ENCODE data around the gene CRYBG2. TPM values are rescaled to one million over a fixed set of nuclear protein-coding genes. Genes with fewer than 3 reads are reported as not detected.

Gene CRYBG2
- total RNA-seq, 1 donor from 2014 or later: 3.0 TPM

- peak overlapping the region; percentile 72 for H3K27ac Mint-ChIP-seq
- Histone ChIP-seq H3K9me3 (ENCODE audit: low read depth) (no peaks in the 10 kb centered on the region), H2AFZ (replicated peaks) (no peak overlapping the region), H3K9ac (no peak overlapping the region), H3K36me3 (no peaks in the 10 kb centered on the region), H3K4me2 (peak overlapping the region; percentile 88), H4K20me1 (ENCODE audit: low read depth) (peaks cover 11% of the 10 kb centered on the region), H3K4me1 (peaks cover 21% of the 10 kb centered on the region), H3F3A (ENCODE audit: low read depth) (peaks cover 56% of the 10 kb centered on the region), H3K4me3 (peak overlapping the region; percentile 76), H3K79me2 (ENCODE audit: low read depth) (peaks cover 23% of the 10 kb centered on the region), H3K27me3 (no peaks in the 10 kb centered on the region), H3K27ac (no peak overlapping the region)
- peak overlapping the region; percentile 90 for H3K4me3 Mint-ChIP-seq
- H3K9me3 Mint-ChIP-seq: no peaks in the 10 kb centered on the region
- TF ChIP-seq EZH2 (IDR thresholded peaks at IDR 0.05) (no peak), CTCF (IDR thresholded peaks at IDR 0.05) (no peak), EZH2phosphoT487 (IDR thresholded peaks at IDR 0.05) (no peak)
- DNase-seq (ENCODE audit: low spot score): peak; percentile 24
- H3K27me3 Mint-ChIP-seq (ENCODE audit: insufficient read depth, low read depth): peaks cover 6% of the 10 kb centered on the region
- peaks cover 30% of the 10 kb centered on the region for H3K36me3 Mint-ChIP-seq
- peaks cover 58% of the 10 kb centered on the region for H3K4me1 Mint-ChIP-seq
These were observed 75.0 kb downstream of the CRYBG2 start for GRCh38 chr1:26278724-26279455.

- Mint-ChIP-seq H3K9me3 (no peaks in the 10 kb centered on the region), H3K4me3 (peak overlapping the region; percentile 45), H3K4me1 (peaks cover 55% of the 10 kb centered on the region), H3K36me3 (peaks cover 30% of the 10 kb centered on the region), H3K27me3 (ENCODE audit: insufficient read depth, low read depth) (peaks cover 6% of the 10 kb centered on the region), H3K27ac (no peak overlapping the region)
- Histone ChIP-seq H3K9ac (no peak overlapping the region), H3K79me2 (ENCODE audit: low read depth) (peaks cover 23% of the 10 kb centered on the region), H3K4me3 (no peak overlapping the region), H4K20me1 (ENCODE audit: low read depth) (peaks cover 11% of the 10 kb centered on the region), H3K27ac (no peak overlapping the region), H2AFZ (replicated peaks) (no peak overlapping the region), H3K4me2 (no peak overlapping the region), H3K9me3 (ENCODE audit: low read depth) (no peaks in the 10 kb centered on the region), H3K4me1 (peaks cover 21% of the 10 kb centered on the region), H3F3A (ENCODE audit: low read depth) (peaks cover 56% of the 10 kb centered on the region), H3K27me3 (no peaks in the 10 kb centered on the region), H3K36me3 (no peaks in the 10 kb centered on the region)
- TF ChIP-seq CTCF (IDR thresholded peaks at IDR 0.05): no peak
- no peak for TF ChIP-seq EZH2 (IDR thresholded peaks at IDR 0.05)
- no peak for TF ChIP-seq EZH2phosphoT487 (IDR thresholded peaks at IDR 0.05)
- DNase-seq (ENCODE audit: low spot score): no peak
These were observed 75.6 kb downstream of the CRYBG2 start for GRCh38 chr1:26278303-26278702.

GRCh38 chr1:26277719-26278118 lies 76.2 kb downstream of the CRYBG2 start:
- no peak overlapping the region for H3K4me2 ChIP-seq
- H3K27ac Mint-ChIP-seq: no peak overlapping the region
- H3K4me1 Mint-ChIP-seq: peaks cover 51% of the 10 kb centered on the region
- H3K9me3 Mint-ChIP-seq: no peaks in the 10 kb centered on the region
- TF ChIP-seq EZH2 (IDR thresholded peaks at IDR 0.05) (no peak), CTCF (IDR thresholded peaks at IDR 0.05) (no peak), EZH2phosphoT487 (IDR thresholded peaks at IDR 0.05) (no peak)
- H3K4me3 Mint-ChIP-seq: no peak overlapping the region
- H3K27me3 ChIP-seq: no peaks in the 10 kb centered on the region
- no peaks in the 10 kb centered on the region for H3K9me3 ChIP-seq (ENCODE audit: low read depth)
- no peaks in the 10 kb centered on the region for H3K36me3 ChIP-seq
- peaks cover 8% of the 10 kb centered on the region for H4K20me1 ChIP-seq (ENCODE audit: low read depth)
- peaks cover 34% of the 10 kb centered on the region for H3K36me3 Mint-ChIP-seq
- H3K27me3 Mint-ChIP-seq (ENCODE audit: insufficient read depth, low read depth): peaks cover 6% of the 10 kb centered on the region
- H3K27ac ChIP-seq: no peak overlapping the region
- H2AFZ ChIP-seq (replicated peaks): no peak overlapping the region
- no peak for DNase-seq (ENCODE audit: low spot score)
- peaks cover 20% of the 10 kb centered on the region for H3K4me1 ChIP-seq
- H3K79me2 ChIP-seq (ENCODE audit: low read depth): peaks cover 22% of the 10 kb centered on the region
- H3K9ac ChIP-seq: no peak overlapping the region
- no peak overlapping the region for H3K4me3 ChIP-seq
- H3F3A ChIP-seq (ENCODE audit: low read depth): peaks cover 56% of the 10 kb centered on the region

Data from neural progenitor cell (in vitro differentiated cells).